Fibroblast of upper back skin (primary cell): ENCODE data around the gene ZCCHC18.

Source experiments
- DNase-seq: peaks from one replicate; pipeline ENCODE4 v3.0.0-alpha.2; 2013

Gene ZCCHC18

DNA sequence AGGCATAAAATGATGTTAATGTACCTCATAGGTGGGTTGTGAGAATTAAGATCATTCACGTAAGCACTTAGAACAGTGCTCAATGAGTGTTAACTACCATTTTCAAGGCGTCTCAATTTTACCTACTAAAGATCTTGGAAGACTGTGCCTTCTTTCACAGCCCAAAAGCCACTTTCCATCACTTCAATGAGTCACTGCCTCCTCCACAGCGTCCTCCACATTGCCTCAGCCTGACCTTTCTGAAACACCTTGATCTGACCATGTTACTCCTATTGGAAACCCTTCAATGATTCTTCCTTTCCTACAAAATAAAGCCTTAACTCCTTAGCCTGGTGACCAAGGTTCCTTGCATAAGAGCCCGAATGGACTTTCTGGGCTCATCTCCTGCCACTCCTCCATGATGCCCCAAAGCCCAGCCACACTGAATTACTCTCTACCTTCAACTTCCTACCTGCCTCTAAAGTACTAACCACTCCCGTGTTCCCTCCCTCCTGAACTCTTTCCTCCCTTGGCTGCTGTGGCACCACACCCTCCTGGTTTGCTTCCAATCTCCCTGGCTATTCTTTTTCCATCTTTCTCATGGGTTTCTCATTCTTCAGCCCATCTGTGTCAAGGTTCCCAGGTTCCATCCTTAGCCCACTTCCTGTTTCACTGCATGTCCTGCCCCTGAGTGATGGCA, 22.4 kb downstream of the ZCCHC18 start:
- no peak for DNase-seq

DNA sequence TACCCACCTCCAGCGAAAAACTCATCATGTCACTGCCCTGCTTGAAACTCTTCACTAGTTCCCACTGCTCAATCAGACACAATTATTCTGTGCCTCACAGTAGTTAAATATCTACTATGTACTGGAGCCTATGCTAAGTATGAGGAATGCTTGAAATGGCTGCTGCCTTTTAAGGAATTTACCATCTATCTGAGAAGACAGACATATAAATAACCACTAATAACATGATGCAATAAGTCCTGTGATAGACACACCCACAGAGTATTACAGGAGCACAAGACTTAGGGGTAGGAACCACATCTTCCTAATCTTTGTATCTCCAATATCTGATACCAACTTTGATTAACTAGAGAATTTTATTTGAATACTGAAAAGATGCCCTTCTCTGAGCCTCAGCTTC, 23.4 kb downstream of the ZCCHC18 start:
- peak; percentile 19 for DNase-seq

DNA sequence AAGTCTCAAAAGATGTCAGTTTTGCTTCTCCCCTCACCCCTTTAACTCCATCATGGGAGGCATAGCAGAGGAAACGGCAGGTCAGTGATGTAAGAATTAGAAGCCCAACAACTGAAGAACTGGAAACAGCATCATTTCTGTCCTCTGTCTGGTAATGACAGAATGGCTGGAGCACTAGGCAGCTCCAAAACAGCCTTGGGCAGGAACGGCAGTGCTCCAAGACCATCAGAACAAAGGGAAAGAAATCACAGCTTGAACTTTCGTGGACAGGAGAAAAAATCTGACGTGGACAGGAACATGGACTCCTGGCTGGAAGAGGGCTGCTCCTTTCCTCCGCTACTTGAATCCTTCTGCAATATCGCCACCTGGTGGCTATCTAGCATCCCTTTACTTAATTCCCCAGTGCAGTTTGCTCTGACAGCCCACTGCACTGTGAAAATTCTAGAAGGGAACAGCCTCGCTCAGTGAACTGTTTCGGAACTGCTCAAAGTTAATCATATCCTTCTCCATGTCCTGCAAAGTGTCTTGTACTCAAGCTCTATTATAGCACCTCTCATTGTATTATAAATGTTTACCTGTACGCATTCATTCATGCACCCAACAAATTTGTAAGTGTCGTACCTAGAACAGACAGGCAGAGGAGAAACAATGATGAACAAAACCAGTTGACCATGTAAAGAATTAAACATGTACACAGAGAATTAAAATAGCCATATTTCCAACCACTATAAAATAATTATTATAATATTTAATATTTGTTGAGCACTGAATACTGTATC, 24.1 kb downstream of the ZCCHC18 start:
- peak; percentile 80 for DNase-seq

DNA sequence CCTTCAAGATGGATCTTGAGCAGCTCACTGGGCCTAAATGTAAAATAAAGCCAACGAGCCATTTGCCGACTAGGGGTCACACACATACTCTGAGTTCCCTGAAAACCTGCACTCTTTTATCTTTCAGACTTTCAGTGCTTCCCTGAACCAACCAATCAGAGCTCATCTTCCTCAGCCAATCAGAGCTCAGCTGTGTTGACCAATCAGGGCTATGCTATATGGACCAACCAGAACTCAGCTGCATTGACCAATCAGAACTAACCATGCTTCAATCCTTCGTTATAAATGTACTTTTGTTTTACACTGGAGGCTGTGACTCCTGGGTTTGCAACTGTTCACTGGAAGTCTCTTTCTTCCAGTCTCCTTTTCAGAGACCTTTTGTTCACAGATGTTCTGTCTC, 25.2 kb downstream of the ZCCHC18 start:
- no peak for DNase-seq

DNA sequence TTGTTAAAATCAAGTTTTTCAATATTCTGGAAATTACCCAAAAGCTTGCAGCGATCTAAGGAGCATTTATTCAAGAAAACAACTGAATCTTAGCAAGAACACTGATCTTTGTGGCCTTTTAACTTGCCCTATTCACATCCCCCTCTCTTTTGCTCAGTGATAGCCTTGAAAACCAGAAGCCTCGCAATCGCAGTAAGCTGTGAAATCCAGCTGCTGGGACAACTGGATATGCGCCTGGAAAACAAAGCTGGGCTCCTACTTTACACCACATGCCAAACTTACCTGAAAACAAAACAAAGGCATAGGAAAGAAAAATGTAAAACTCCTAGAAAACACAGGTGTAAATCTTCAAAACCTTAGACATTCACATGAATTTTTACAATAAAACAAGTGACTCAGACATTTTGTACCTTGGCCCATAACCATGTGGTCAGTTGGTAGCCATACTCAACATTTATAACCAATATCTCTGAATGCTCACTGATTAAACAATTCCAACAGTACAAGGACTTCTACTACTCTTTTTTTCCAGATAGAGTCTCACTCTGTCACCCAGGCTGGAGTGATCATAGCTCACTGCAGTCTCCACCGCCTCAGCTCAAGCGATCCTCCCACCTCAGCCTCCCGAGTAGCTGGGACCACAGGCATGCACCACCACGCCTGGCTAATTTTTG, 28.9 kb downstream of the ZCCHC18 start:
- DNase-seq = no peak

DNA sequence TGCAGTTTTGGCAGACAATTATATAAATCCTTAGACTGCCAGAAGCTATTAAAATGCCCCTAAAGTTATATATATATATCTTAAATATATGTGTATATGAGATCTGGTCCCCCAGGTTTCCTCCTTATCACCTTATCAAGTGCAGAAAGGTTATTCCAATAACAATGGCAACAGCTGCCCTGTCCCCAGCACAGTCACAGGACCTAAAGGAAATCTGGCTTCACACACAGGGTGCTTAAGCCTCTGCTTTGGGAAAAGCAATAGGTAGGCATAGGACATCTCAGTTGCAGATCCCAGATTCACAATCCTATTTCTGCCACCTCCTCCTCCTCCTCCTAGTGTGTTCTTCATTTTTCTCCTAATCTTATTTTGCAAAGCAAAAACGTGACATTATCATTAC, 38.7 kb downstream of the ZCCHC18 start:
- DNase-seq = no peak

DNA sequence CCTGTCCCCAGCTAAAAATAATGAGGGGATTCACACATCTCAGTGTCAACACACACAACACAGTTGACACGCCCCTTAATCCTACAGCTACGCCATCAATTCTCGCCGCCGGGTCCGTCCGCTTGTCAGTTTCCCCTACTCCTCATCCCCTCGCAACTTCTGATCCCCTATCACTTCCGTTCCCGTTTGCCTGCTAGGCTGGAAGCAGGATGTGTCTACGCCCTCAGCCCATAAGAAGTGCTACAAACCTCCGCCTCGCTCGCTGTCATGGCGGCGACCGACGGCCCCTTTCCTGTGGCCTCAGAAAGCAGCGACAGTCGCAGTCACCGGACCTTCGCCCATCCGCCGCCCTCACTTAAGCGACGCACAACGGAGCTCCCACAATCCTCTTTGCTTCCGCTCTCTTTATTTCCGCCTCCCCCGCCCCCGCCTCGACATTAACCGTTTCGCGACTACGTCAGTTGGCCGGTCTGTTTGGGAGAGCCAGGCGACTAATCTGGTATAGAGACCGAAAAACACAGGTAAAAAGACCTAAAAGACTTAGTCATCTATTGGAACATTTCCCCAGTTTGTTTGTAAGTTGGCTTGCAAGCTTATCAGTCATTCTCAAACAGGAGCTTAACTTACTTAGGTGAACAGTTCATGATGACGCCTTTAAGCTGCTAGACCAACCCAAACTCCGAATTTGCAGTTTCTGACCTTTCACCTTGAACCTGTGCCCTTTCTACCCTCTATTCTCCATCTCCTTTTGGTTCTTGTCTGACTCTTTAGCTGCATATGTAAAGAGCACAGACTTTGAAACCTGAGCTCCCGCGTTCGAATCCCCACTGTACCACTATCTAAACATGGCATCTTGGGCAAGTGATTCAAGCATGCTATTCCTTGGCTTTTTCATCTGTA, 44.6 kb downstream of the ZCCHC18 start, which contains the start of gene SLC25A53:
Gene SLC25A53 (minus strand): TSS at position 380 of the 900 bp plus-strand sequence. CDS start 51,752 bp downstream, outside the sequence.
- peak; percentile 71 for DNase-seq
